ENCODE measurements around the gene KLK2.
"Not testable (repeated sequence)": the region's sequence is repeated elsewhere in the genome, so short reads cannot be mapped to it uniquely, and the experiment has no call there.

Gene KLK2

GRCh38 chr19:50896089-50896590, 22.9 kb downstream of the KLK2 start:
- FAIRE-seq, result not testable (repeated sequence)

DNA sequence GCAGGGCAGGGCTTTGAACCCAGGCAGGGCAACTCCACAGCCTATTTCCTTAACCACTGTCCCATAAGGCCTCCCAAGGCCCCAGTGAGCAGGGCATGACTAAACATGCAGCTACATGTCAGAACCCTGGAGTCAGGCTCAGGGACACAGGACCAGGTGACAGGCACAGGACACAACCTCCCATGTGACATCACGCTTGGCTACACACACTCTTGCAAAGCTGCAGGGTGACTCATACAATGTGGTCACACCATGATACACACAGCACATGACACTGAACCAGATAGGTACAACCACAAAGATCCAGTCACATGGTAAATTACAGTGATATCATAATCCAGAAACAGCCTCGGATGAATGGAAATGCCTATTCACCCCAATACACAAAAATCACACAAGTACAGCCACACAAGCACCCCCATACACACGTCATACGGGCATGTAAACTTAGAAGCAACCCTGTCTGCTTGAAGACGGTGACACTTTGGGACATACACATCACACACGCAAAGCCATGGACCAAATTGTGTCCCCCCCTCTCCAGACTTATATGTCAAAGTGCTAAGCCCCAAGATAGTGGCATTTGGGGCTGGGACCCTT, 23.5 kb downstream of the KLK2 start:
- FAIRE-seq, result no peak

GRCh38 chr19:50897191-50897607, 24.0 kb downstream of the KLK2 start:
- FAIRE-seq, result no peak

GRCh38 chr19:50897612-50898011, 24.4 kb downstream of the KLK2 start:
- FAIRE-seq, result no peak

GRCh38 chr19:50898018-50898417, 24.8 kb downstream of the KLK2 start:
- FAIRE-seq, result no peak

DNA sequence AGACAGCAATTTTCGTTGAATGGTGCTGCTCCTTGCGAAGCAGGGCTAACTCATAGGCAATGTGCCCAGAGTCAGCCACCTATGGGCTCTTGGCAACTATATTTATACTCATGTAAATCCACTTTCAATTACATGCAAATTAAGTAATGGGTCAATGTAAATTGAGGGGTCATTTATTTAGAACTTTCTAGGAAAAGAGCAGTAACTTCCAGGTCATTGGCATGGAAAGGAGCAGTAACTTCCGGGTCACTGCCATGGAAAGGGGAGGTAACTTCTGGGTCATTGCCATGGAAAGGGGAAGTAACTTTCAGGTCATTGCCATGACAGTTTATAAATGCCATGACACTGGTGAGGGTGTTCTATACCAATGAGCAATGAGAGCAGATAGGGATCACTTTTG, 26.3 kb downstream of the KLK2 start:
- no peak for FAIRE-seq

DNA sequence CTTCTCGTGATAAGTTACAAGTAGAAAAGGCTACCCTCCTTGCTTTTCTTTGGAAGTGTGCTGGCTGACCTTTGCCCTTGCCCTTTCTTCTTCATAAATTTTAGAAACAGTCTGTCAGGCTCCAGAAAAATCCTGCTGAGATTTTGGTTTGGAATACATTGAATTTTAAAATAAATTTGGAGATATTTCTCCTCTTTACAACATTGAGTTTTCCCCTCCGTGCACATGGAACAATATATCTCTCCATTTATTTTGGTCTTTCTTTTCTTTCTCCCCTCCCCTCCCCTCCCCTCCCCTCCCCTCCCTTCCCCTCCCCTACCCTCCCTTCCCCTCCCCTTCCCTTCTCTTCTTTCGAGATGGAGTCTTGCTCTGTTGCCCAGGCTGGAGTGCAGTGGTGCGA, 29.4 kb downstream of the KLK2 start:
- FAIRE-seq, result no peak

GRCh38 chr19:50906217-50906616, 33.0 kb downstream of the KLK2 start:
- no peak for FAIRE-seq

GRCh38 chr19:50908336-50908735, 35.1 kb downstream of the KLK2 start:
- FAIRE-seq, result no peak

DNA sequence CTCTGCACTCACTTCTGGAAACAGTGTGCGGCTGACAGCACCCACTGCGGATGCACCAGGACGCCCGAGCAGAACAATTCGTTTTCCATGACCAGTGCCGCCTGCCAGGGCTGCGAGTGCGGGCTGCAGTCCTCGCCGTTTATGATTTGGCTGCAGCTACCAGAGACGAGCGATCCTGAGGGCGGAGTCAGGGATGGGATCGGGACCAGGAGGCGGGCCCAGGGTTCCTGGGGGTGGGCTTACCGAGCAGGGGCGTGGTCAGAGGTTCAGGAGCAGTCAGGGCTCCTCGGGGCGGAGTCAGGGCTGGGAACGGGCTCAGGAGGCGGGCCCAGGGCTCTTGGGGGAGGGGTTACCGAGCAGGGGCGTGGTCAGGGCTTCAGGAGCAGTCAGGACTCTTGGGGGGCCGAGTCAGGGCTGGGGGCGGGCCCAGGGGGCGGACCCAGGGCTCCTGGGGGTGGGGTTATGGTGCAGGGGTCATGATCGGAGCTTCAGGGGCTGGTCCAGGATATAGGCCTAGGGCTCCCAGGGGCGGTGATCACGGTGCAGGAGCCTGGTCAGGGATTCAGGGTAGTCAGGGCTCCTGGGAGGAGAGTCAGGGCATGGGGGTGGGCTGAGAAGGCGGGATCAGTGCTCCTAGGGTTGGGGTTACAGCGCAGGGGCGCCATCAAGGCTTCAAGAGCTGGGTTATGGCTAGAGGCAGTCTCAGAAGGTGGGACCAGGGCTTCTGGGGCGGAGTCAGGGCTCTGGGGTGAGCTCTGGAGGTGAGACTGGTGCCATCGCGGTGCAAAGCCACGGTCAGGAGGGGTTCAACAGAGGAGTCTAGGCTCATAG, 36.2 kb downstream of the KLK2 start:
- FAIRE-seq, result no peak

GRCh38 chr19:50910722-50911121, 37.5 kb downstream of the KLK2 start:
- no peak for FAIRE-seq

DNA sequence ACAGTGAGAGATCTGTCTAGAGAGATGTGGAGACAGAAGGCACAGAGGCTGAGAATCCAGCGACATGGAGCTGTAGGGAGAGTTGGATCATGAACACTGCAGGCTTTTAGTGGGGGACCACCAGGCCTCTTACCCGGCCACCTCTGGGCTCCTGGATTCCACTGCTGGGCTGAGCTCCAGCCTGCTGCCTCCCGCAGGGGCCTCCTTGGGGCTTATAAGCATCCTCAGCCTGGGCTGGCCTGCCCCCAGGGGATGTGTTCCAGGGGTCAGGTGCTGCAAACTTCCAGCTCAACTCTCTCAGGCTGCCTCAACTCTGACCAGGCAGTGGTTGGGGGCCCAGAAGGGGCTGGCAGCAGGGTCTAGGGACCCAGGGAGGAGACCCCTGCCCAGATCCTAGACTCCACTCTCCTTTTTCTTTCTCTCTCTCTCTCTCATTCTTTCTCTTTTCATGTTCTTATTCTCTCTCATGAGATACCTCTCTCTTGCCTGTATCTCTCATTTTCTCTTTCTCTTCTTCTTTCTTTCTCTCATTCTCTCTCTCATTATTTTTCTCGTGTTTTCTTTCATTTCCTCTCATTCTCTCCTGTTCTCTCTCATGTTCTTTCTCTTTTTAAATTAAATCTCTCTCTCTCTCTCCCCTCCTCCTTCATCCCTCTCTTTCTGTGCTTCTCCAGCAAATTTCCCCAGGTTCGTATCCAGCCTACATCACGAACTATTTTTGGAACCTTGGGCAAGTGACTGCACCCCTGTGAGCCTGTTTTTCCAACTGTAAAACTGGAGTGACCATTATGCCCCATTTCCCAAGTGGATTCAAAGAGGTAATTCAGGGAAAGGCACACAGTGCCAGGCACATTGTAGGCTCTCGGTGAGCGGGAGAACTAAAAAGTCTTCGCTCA, 38.2 kb downstream of the KLK2 start, which contains the start of gene KLK4:
TSS of gene KLK4 (minus strand) at position 190 of the 896 bp plus-strand sequence. CDS start 657 bp downstream, outside the sequence.
- no peak for FAIRE-seq

DNA sequence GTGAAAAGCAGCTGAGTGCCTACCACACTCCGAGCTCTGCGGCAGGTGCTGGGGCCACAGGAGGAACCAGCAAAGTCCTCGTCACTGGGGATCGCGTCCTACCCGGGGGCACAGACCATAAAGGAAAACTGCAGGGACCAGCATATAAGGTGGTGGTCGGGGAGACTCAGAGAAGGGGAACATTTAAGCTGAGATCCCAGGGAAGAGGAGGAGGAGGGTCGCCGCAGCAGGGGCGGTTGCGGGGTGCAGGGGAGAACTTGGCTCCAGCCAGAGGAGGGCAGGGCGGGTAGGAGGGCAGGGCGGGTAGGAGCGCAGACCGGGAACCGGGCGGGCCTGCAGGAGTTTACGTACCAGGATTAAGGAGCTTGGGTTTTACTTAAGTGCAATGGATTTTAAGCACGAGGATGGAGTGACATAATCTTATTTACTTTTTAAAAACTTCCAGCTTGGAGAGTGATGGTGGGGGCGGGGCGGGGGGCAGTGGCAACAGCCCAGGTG, 38.9 kb downstream of the KLK2 start:
- no peak for FAIRE-seq

DNA sequence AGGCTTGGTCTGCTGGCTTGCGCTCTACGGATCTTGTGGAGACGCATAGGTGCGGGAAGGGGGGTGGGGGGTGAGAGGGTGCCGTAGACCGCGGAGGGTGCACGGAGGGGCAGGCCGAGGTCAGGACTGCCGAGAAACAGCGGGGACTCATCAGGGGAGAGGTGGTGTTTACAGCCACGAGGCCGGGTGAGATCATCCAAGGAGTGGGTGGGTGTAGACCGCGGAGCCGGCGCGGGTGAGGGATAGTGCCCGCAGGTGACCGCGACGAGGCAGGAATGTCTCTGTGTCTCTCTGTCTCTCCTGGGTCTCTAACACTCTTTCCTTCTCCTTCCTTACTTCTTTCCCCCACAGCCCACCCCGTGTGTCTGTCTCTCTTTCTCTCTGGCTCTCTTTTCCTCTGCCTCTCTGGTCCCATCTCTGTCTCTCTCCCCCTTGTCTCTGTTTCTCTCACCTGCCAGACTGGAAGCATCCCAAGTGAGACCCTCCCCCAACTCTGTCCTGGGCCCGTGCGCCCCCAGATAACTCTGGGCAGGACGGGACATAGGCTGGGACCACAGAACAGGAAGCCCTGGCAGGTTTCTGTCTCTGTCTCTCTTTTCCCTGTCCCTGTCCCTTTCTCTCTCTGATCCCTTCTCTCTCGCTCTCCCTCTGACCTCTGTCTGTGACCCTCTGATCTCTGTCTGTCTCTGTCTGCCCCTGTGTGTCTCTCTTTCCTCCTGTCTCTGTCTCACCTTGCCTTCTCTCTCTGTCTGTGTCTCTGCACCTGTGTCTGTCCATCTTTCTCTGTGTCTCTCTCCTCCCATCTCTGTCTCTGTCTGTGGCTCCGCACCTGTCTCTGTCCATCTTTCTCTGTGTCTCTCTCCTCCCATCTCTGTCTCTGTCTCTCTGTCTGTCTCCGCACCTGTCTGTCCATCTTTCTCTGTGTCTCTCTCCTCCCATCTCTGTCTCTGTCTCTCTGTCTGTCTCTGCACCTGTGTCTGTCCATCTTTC, 39.8 kb downstream of the KLK2 start:
- no peak for FAIRE-seq

- no peak for FAIRE-seq
These were observed 42.8 kb downstream of the KLK2 start for GRCh38 chr19:50916069-50916468.

DNA sequence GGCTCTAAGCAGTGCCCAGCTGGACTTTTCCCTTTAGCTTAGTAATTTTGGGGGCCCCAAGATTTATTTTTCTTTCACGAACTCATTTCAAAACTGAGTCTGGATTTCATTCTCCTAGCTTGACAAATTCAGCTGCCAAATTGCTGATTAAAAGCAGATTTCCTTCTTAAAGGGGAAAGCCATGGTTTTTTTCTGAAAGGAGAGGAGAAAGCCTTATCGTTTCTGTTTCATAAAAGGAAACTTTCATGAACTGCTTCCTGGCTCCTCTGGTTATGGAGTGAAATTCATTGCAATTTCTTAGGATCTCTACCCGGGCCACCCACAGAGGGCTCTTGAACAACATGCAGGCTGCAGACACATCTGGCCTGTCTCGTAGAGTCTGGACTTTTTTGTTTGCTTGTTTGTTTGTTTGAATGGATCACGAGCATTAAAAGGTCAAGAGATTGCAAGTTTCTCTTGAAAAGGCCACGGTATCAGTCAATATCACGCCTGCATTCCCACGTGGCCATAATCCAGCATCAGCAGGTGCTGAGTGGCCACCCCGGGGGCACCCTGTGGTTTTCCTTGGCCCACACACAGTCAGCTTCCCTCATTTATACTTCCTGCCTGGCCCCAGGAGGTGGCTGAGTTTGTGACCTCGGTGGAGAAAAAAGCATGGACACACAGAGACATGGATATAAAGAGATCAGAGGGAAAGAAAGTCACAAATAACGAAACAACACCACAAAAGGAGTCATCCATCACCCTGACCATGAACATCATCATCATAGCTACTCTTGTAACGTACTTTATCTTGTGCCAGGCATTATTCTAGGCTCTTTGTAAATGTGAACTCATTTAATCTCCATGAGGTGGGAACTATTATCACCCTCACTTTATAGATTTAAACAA, 48.4 kb downstream of the KLK2 start:
- FAIRE-seq, result no peak

DNA sequence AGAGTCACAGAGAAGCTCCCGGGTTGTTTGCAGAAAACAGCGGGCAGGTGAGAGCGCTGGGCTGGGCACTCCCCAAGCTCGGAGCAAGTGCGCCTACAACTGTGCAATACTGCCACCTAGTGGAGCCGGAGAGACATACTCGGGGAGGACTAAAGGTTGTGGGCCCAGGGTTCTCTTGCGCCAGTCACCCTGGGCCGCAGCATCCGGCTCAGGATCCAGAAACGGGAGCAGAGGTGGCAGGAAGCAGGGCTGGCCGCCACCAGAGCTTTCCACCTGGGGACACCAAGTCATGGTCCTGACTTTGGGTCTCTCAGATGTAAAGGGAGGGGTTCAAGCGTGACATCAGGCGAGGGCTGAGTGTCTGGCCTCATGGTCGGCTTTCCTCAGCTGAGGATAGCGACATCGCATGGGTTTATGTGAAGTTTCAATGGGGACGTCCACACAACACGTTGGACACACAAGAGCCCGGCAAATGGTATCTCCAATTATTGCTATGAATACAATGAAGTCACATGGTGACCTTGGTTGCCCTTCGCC, 49.1 kb downstream of the KLK2 start:
- no peak for FAIRE-seq

DNA sequence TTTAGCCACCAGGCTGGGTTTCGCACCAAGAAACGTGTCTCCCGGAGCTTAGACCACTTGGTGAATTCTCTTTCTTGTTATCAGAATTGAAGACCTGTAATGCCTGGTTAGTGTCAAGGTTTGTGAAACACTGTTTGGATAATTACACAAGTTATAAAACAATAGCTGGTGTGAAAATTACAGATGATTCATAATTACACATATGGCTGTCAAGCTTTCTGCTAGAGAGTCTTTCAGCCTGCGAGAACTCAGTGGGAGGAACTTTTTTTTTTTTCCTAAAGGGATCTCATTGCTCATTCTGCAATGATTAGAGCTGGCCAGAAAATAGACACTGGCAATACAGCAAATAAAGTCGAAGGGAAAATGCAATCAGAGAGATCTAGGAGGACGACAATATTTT, 51.3 kb downstream of the KLK2 start:
- FAIRE-seq, result no peak

- no peak for FAIRE-seq
These were observed 52.5 kb downstream of the KLK2 start for GRCh38 chr19:50925734-50926133.

GRCh38 chr19:50926144-50926543, 52.9 kb downstream of the KLK2 start:
- FAIRE-seq, result no peak
